ENCODE results near the gene LPCAT2. TPM values are rescaled to one million over a fixed set of nuclear protein-coding genes. Genes with fewer than 3 reads are reported as not detected.
A peak's percentile ranks its signal among the peaks of the same experiment; 100 is the strongest.

The LPCAT2 gene
- total RNA-seq, 1 donor = 23.5 TPM

GRCh38 chr16:55539049-55539448 lies 30.2 kb downstream of the LPCAT2 start:
- H2AFZ ChIP-seq (ENCODE audit: low read length) = no peak overlapping the region
- H3K27me3 ChIP-seq (ENCODE audit: insufficient read depth, low read length) = no peaks in the 10 kb centered on the region
- TF ChIP-seq CTCF (IDR thresholded peaks at IDR 0.05; ENCODE audit: extremely low read depth, low read depth, low read length) = no peak
- H3K27ac ChIP-seq (ENCODE audit: low read depth, low read length) = no peak overlapping the region
- peaks cover 16% of the 10 kb centered on the region for H3K36me3 ChIP-seq (ENCODE audit: insufficient read depth, low read length)
- no peak for DNase-seq (ENCODE audit: insufficient read length, low spot score, missing footprints)
- H3K9me3 ChIP-seq (ENCODE audit: low read depth, low read length) = no peaks in the 10 kb centered on the region
- peaks cover 17% of the 10 kb centered on the region for H3K4me1 ChIP-seq (ENCODE audit: insufficient read depth, low read length)
- H3K4me2 ChIP-seq (ENCODE audit: insufficient read depth, low read length) = no peak overlapping the region
- no peak overlapping the region for H3K4me3 ChIP-seq (ENCODE audit: insufficient read depth, low read length)
- no peaks in the 10 kb centered on the region for H4K20me1 ChIP-seq (ENCODE audit: insufficient read depth, low read length)
- H3K79me2 ChIP-seq (ENCODE audit: insufficient read depth, low read length) = no peaks in the 10 kb centered on the region

DNA sequence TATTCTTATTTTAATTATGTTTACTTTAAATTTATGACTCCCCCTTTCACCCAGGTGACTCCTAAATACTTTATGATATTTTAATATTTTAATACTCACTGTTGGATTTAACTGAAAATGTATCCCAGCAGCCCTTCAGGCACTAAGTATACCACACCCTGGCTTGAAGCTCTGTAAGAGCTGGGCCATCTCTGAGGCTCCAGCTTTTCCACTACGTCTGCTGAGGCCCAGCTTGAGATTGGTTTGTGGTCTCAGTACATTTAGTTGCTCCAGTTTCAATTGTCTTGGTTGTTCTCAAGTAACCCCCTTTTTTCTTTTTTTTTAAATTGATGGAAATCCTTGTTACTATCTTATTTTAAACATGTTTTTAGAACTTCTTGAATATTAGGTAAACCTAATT lies 30.6 kb downstream of the LPCAT2 start:
- Histone ChIP-seq H3K27me3 (ENCODE audit: insufficient read depth, low read length) (no peaks in the 10 kb centered on the region), H3K9me3 (ENCODE audit: low read depth, low read length) (no peaks in the 10 kb centered on the region), H3K4me2 (ENCODE audit: insufficient read depth, low read length) (no peak overlapping the region), H3K4me1 (ENCODE audit: insufficient read depth, low read length) (peaks cover 17% of the 10 kb centered on the region), H3K27ac (ENCODE audit: low read depth, low read length) (no peak overlapping the region), H3K36me3 (ENCODE audit: insufficient read depth, low read length) (peaks cover 16% of the 10 kb centered on the region), H2AFZ (ENCODE audit: low read length) (no peak overlapping the region), H4K20me1 (ENCODE audit: insufficient read depth, low read length) (no peaks in the 10 kb centered on the region), H3K4me3 (ENCODE audit: insufficient read depth, low read length) (no peak overlapping the region), H3K79me2 (ENCODE audit: insufficient read depth, low read length) (no peaks in the 10 kb centered on the region)
- TF ChIP-seq CTCF (IDR thresholded peaks at IDR 0.05; ENCODE audit: extremely low read depth, low read depth, low read length) = no peak
- DNase-seq (ENCODE audit: insufficient read length, low spot score, missing footprints) = no peak

GRCh38 chr16:55540221-55540620 lies 31.3 kb downstream of the LPCAT2 start:
- H2AFZ ChIP-seq (ENCODE audit: low read length) = no peak overlapping the region
- no peaks in the 10 kb centered on the region for H3K79me2 ChIP-seq (ENCODE audit: insufficient read depth, low read length)
- H3K4me2 ChIP-seq (ENCODE audit: insufficient read depth, low read length) = no peak overlapping the region
- H3K4me3 ChIP-seq (ENCODE audit: insufficient read depth, low read length) = no peak overlapping the region
- H3K4me1 ChIP-seq (ENCODE audit: insufficient read depth, low read length) = peaks cover 16% of the 10 kb centered on the region
- DNase-seq (ENCODE audit: insufficient read length, low spot score, missing footprints) = no peak
- TF ChIP-seq CTCF (IDR thresholded peaks at IDR 0.05; ENCODE audit: extremely low read depth, low read depth, low read length) = no peak
- no peaks in the 10 kb centered on the region for H3K27me3 ChIP-seq (ENCODE audit: insufficient read depth, low read length)
- H3K36me3 ChIP-seq (ENCODE audit: insufficient read depth, low read length) = peaks cover 16% of the 10 kb centered on the region
- H3K27ac ChIP-seq (ENCODE audit: low read depth, low read length) = no peak overlapping the region
- H4K20me1 ChIP-seq (ENCODE audit: insufficient read depth, low read length) = no peaks in the 10 kb centered on the region
- no peaks in the 10 kb centered on the region for H3K9me3 ChIP-seq (ENCODE audit: low read depth, low read length)

GRCh38 chr16:55542459-55543082 lies 33.7 kb downstream of the LPCAT2 start:
- H3K36me3 ChIP-seq (ENCODE audit: insufficient read depth, low read length) = peaks cover 26% of the 10 kb centered on the region
- H3K4me2 ChIP-seq (ENCODE audit: insufficient read depth, low read length) = peak overlapping the region; percentile 29
- H3K9me3 ChIP-seq (ENCODE audit: low read depth, low read length) = no peaks in the 10 kb centered on the region
- no peak for TF ChIP-seq CTCF (IDR thresholded peaks at IDR 0.05; ENCODE audit: extremely low read depth, low read depth, low read length)
- no peak for DNase-seq (ENCODE audit: insufficient read length, low spot score, missing footprints)
- H3K79me2 ChIP-seq (ENCODE audit: insufficient read depth, low read length) = no peaks in the 10 kb centered on the region
- peak overlapping the region; percentile 59 for H3K27ac ChIP-seq (ENCODE audit: low read depth, low read length)
- no peak overlapping the region for H2AFZ ChIP-seq (ENCODE audit: low read length)
- H4K20me1 ChIP-seq (ENCODE audit: insufficient read depth, low read length) = no peaks in the 10 kb centered on the region
- H3K4me3 ChIP-seq (ENCODE audit: insufficient read depth, low read length) = no peak overlapping the region
- H3K4me1 ChIP-seq (ENCODE audit: insufficient read depth, low read length) = peaks cover 13% of the 10 kb centered on the region
- no peaks in the 10 kb centered on the region for H3K27me3 ChIP-seq (ENCODE audit: insufficient read depth, low read length)
